Aorta (tissue), 5 donors: ENCODE data around the gene PRR7. TPM values are rescaled to one million over a fixed set of nuclear protein-coding genes. Genes with fewer than 3 reads are reported as not detected.
"Not testable (repeated sequence)": the region's sequence is repeated elsewhere in the genome, so short reads cannot be mapped to it uniquely, and the experiment has no call there.

Experiments
- ATAC-seq: fragments of 200-7000 bp; cut with Tn5 transposase; one replicate; pipeline ENCODE4 v1.9.1; 2022; ENCODE audit warnings: moderate library complexity; ENCODE audit not compliant: low FRiP score
- DNase-seq, 2 donors: peaks; one replicate each; pipeline ENCODE4 v3.0.0-alpha.2; 2020
- H3K27ac ChIP-seq, 2 donors: one replicate each; pipeline ENCODE4 v1.5.1; 2013; ENCODE audit warnings: low read length in 2 of 2, mild to moderate bottlenecking in 2 of 2, moderate library complexity in 2 of 2, control low read depth in 1 of 2, inconsistent platforms in 1 of 2, low read depth in 1 of 2
- H3K27me3 ChIP-seq, 2 donors: one replicate each; pipeline ENCODE4 v1.6.1; 2013; ENCODE audit warnings: control low read depth in 1 of 2, low read length in 1 of 2, mild to moderate bottlenecking in 1 of 2, moderate library complexity in 1 of 2; ENCODE audit not compliant: insufficient read depth in 2 of 2, control insufficient read depth in 1 of 2
- H3K36me3 ChIP-seq, 2 donors: one replicate each; pipeline ENCODE4 v1.6.1; 2013; ENCODE audit warnings: control low read depth in 1 of 2, low read length in 1 of 2, mild to moderate bottlenecking in 1 of 2; ENCODE audit not compliant: insufficient read depth in 2 of 2, control insufficient read depth in 1 of 2
- H3K4me1 ChIP-seq, 2 donors: one replicate each; pipeline ENCODE4 v1.6.1; 2013; ENCODE audit warnings: low read length in 2 of 2, control low read depth in 1 of 2, mild to moderate bottlenecking in 1 of 2, moderate library complexity in 1 of 2; ENCODE audit not compliant: insufficient read depth in 2 of 2, control insufficient read depth in 1 of 2
- H3K4me3 ChIP-seq, 2 donors: one replicate each; pipeline ENCODE4 v1.5.1; 2013; ENCODE audit warnings: low read length in 2 of 2, control low read depth in 1 of 2, mild to moderate bottlenecking in 1 of 2
- H3K9me3 ChIP-seq: one replicate; pipeline ENCODE4 v1.6.1; 2013; ENCODE audit warnings: mild to moderate bottlenecking, low read length; ENCODE audit not compliant: control insufficient read depth
- WGBS, 2 donors: extraction: QIAGEN DNeasy Blood & Tissue Kit; methylation state at CpG; one replicate each; pipeline ENCODE4 v1.1.7; 2013; 5-methylcytosine and 5-hydroxymethylcytosine counted together
- intact Hi-C, 2 donors: fragments of 100-400 bp; cut with DNase I; formaldehyde crosslinking; loops; one replicate each; pipeline versions ENCODE4 v1.14.2 to v1.15.0; 2022
- polyA plus RNA-seq, 2 donors: library from polyadenylated mRNA; stranded (reverse); fragments of 200-250 nt; gene quantifications; one replicate each; pipeline ENCODE4 v1.2.3, GENCODE V29; 2013
- total RNA-seq, 2 donors: library from RNA; stranded (reverse); fragmentation: NEBNext Ultra II Directional; extraction: Animal tissue kit (Norgen Biotek cat#: 25700); gene quantifications; one replicate each; pipeline ENCODE4 v1.2.1, GENCODE V29; 2021
- donor health status: healthy with polysubstance abuse.
- donor health status: Bipolar disorder and iron deficiency.
- donor health status: DM: no; HTN: no; CAD: no.
- donor health status: DM: no; HTN: no; CAD: no.
- donor health status: DM: yes; HTN: yes; CAD: no.

PRR7 gene
- total and polyA plus RNA-seq, 4 donors, result 0.74 to 2.0 (median 1.9) TPM; not detected in 1

DNA sequence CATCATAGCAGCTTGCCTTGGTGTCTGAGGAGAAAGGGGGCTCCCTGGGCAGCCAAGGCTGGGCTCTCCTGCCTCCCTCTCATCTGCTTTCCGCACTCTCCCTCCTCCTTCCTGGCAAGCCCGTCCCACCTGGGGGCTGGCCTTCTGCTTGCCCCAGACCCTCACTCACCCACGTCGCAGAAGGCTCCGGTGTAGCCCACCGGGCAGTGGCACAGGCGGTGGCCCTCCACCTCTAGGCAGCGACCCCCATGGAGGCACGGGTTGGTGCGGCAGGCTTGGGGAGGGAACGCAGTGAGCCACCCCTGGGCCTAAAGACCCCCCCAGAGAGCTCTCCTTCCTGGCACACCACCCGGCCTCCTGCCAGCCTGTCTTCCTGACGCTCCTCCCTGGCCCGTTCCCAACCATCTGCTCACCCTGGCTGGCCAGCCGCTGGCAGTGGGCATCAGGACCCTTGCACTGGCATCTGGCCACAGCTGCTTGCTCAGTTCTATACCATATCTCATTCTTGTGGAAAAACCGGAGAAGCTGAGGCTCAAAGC is 41.9 kb upstream of the PRR7 start:
- Histone ChIP-seq H3K27ac (no peak overlapping the region), H3K4me3 (no peak overlapping the region), H3K4me1 (no peaks in the 10 kb centered on the region), H3K36me3 (no peaks in the 10 kb centered on the region), H3K27me3 (peaks cover 0 to 3% of the 10 kb centered on the region in 2 donors), H3K9me3 (no peaks in the 10 kb centered on the region)
- WGBS, 2 donors, result 26 to 32% methylated on average over 13 to 16 of the region's 16 CpGs
- intact Hi-C loops, result loop anchor here in 1 of 2 donors (1.0 kb wide), 1 partner anchor 50 kb away; no protein-coding TSS in a partner anchor
- DNase-seq, result no peak
- no peak for ATAC-seq

DNA sequence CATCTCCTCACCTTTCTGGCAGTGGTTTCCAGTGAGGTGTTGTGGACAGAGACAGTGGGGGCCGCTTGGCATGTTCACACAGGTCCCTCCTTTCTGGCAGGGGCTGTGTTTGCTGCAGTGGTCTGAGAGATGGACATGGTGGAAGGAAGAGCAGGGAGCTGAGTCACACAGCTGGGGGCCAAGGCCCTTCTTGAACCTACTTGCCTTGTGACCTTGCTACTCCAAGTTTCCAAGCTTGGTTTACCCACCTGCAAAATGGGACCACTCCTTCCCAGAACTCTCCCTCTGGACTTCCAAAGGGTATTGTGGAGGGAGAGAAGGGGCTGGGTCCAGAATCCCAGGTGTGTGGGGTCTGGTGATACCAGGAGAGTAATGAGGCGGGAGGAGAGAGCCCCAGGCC is 41.3 kb upstream of the PRR7 start:
- Histone ChIP-seq H3K36me3 (no peaks in the 10 kb centered on the region), H3K9me3 (no peaks in the 10 kb centered on the region), H3K27me3 (peaks cover 0 to 3% of the 10 kb centered on the region in 2 donors), H3K4me3 (no peak overlapping the region), H3K4me1 (no peaks in the 10 kb centered on the region), H3K27ac (no peak overlapping the region)
- ATAC-seq (no peak), DNase-seq (no peak)
- 86 to 100% methylated on average over 2 of the region's 2 CpGs for WGBS, 2 donors
- intact Hi-C loops, result no loop called here

GRCh38 chr5:177405805-177406204 is 40.8 kb upstream of the PRR7 start:
- H3K27me3 ChIP-seq, result peaks cover 0 to 3% of the 10 kb centered on the region in 2 donors
- 88 to 92% methylated on average over 5 of the region's 5 CpGs for WGBS, 2 donors
- no peaks in the 10 kb centered on the region for H3K9me3 ChIP-seq
- no peaks in the 10 kb centered on the region for H3K36me3 ChIP-seq
- intact Hi-C loops, result no loop called here
- ATAC-seq (no peak), DNase-seq (peak in 1 of 2 donors; percentile 64)
- no peak overlapping the region for H3K4me3 ChIP-seq
- H3K4me1 ChIP-seq, result no peaks in the 10 kb centered on the region
- no peak overlapping the region for H3K27ac ChIP-seq

DNA sequence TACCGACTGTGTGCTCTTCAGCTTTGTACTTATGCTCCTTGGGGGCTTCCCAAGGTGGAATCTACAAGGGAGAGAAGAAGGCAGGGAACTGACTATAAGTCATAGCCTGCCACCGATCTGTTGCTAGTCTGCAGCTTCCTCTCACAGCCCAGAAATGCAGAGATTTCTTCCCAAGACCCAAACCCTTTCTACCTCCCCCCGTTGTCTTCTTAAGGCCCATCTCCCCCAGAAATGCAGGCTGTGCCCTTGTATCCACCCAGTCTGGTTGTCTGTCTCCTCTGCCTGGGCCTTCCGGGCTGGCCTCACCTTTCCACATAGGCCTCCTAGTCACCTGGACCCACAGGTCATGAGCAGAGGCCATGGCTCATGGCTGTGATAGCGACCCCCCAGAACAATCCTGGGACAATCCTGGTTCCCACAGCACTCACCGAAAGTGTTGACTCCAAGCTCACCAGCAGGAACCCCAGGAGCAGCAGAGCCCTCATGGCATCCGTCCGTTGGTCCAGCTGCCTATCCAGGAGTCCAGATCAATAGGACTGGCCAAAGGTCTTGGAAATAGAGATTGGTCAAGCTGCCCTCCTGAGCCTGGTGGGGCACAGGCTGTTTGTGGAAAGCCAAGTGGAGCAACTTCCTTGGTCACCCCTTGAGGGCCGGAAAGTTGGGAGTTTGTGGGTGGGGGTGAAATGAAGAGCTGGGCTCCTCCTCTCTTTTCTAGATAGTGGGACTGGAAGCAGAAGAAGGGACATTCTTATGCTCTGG is 37.4 kb upstream of the PRR7 start, which contains the start of gene F12:
TSS of gene F12 (minus strand) at position 522 of the 759 bp plus-strand sequence. CDS start at position 485, 37 bp downstream.
- Histone ChIP-seq H3K27ac (no peak within 1 kb of the TSS), H3K4me3 (no peak within 1 kb of the TSS), H3K9me3 (no peaks in the 10 kb centered on the region), H3K36me3 (no peaks in the 10 kb centered on the region), H3K27me3 (no peaks in the 10 kb centered on the region), H3K4me1 (no peaks in the 10 kb centered on the region)
- WGBS, 2 donors, result 90 to 92% methylated on average over 9 of the region's 9 CpGs
- DNase-seq (no peak), ATAC-seq (no peak)
- intact Hi-C loops, result no loop called here

DNA sequence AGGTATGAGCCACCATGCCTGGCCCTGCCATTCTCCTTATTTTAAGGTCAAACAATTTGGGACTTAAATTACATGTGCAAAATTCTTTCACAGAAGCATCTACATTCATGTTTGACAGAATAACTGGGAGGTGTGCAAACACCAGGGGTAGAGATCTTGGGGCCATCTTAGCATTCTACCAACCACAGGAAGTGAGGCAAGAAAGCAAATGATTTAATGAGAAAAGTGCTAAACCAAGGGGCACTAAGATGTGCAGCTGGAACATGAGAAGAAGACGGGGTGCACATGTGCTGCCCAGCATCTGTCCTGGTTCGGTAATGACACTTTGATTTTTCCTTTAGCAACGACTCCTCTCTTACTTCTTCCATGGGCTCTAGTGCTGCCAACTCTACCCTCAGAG is 36.0 kb upstream of the PRR7 start:
- no peak overlapping the region for H3K27ac ChIP-seq
- WGBS, 2 donors, result 89 to 92% methylated on average over 3 of the region's 3 CpGs
- H3K36me3 ChIP-seq, result no peaks in the 10 kb centered on the region
- H3K4me3 ChIP-seq, result no peak overlapping the region
- H3K27me3 ChIP-seq, result no peaks in the 10 kb centered on the region
- H3K4me1 ChIP-seq, result no peaks in the 10 kb centered on the region
- ATAC-seq (no peak), DNase-seq (no peak)
- intact Hi-C loops, result no loop called here
- no peaks in the 10 kb centered on the region for H3K9me3 ChIP-seq

DNA sequence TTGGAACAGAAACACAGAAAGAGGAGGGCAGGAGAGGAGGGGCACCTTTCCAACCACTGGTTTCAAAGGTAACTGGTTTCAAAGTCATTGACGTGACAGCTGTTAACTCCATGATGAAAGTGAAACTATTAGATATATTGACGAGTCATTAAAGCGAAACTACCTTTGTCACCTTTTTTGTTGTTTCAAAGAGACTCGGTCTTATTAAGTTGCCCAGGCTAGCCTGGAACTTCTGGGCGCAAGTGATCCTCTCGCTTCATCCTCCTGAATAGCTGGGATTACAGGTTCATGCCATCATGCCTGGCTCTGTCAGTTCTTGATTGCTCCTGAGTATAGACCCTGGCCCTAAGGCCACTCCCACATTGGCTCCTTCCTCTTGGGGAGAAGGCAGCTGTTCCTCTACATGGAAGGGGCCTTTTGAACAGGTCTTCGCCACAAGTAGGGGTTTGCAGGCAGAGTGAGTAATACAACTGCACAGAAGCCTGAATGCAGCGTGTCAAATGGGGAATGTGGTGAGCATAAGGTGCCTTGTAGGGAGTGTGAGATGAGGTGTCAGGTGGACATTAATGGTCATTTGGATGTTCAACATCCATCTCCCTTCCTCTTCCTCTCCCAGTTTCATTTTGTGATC is 33.9 kb upstream of the PRR7 start:
- DNase-seq (no peak), ATAC-seq (no peak)
- Histone ChIP-seq H3K9me3 (no peaks in the 10 kb centered on the region), H3K27ac (no peak overlapping the region), H3K4me1 (no peaks in the 10 kb centered on the region), H3K27me3 (no peaks in the 10 kb centered on the region), H3K4me3 (no peak overlapping the region), H3K36me3 (no peaks in the 10 kb centered on the region)
- 83 to 87% methylated on average over 8 of the region's 8 CpGs for WGBS, 2 donors
- intact Hi-C loops, result no loop called here

DNA sequence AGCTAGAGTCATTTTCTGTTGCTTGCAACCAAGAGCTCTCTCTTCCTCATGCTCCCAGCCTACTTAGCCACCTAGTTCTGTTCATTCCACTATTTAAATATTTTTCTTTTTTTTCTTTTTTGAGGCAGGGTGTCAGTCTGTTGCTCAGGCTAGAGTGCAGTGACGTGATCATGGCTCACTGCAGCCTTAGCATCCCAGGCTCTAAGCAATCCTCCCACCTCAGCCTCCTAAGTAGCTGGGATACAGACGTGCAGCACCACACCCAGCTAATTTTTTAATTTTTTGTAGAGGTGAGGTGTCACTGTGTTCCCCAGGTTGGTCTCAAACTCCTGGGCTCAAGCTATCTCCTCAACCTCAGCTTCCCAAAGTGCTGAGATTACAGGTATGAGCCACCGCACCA is 32.1 kb upstream of the PRR7 start:
- no peak overlapping the region for H3K4me3 ChIP-seq
- DNase-seq (no peak), ATAC-seq (no peak)
- 76 to 82% methylated on average over 3 of the region's 3 CpGs for WGBS, 2 donors
- H3K36me3 ChIP-seq, result no peaks in the 10 kb centered on the region
- no peak overlapping the region for H3K27ac ChIP-seq
- H3K27me3 ChIP-seq, result no peaks in the 10 kb centered on the region
- no peaks in the 10 kb centered on the region for H3K9me3 ChIP-seq
- intact Hi-C loops, result no loop called here
- H3K4me1 ChIP-seq, result no peaks in the 10 kb centered on the region

DNA sequence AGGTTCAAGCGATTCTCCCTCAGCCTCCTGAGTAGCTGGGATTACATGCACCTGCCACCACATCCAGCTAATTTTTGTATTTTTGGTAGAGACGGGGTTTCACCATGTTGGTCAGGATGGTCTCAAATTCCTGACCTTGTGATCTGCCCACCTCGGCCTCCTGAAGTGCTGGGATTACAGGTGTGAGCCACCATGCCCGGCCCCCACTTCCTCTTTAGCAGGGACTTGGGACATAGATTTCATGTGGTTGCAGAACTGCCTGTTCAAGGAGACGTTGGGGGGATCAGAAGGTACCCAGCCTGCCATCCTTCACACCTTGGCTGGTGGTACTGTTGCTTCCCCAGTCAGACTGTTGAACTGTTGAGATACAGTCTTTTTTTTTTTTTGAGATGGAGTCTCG is 29.5 kb upstream of the PRR7 start:
- DNase-seq, H3K4me1 ChIP-seq, H3K4me3 ChIP-seq, intact Hi-C loops, H3K9me3 ChIP-seq, ATAC-seq, H3K36me3 ChIP-seq, H3K27me3 ChIP-seq, H3K27ac ChIP-seq: not testable (repeated sequence)
- WGBS, 2 donors, result 93 to 95% methylated on average over 6 of the region's 6 CpGs

DNA sequence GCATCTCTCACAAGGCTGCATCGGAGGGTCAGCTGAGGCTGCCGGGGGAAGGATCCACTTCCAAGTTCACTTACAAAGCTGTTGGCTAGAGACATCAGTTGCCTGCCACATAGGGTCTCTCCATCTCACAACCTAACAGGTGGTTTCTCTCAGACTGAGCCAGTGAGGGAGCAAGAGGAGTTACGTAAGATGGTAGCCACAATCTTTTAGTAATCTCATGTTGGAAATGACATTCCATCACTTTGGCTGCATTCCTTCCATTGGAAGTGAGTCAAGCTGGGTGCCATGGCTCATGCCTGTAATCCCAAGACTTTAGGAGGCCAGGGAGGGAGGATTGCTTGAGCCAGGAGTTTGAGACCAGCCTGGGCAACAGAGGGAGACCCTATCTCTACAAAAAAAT is 27.6 kb upstream of the PRR7 start:
- intact Hi-C loops, result no loop called here
- DNase-seq (no peak), ATAC-seq (no peak)
- Histone ChIP-seq H3K27me3 (no peaks in the 10 kb centered on the region), H3K27ac (no peak overlapping the region), H3K36me3 (no peaks in the 10 kb centered on the region), H3K4me1 (no peaks in the 10 kb centered on the region), H3K4me3 (no peak overlapping the region), H3K9me3 (no peaks in the 10 kb centered on the region)
- 76 to 77% methylated on average over 3 of the region's 3 CpGs for WGBS, 2 donors
